Loucy (cell line): ENCODE measurements around the gene TRERF1.

Source experiments
- H2AFZ ChIP-seq: fragments of 200-600 bp; sonication (generic); 2 replicates; pipeline ENCODE4 v1.6.0; 2016; ENCODE audit warnings: antibody characterized with exemption, mild to moderate bottlenecking, low read length, moderate library complexity
- H3F3A ChIP-seq: fragments of 200-600 bp; 2 replicates; pipeline ENCODE4 v1.6.0; 2016; ENCODE audit warnings: antibody characterized with exemption, low read depth, mild to moderate bottlenecking
- H3K27me3 ChIP-seq: fragments of 200-600 bp; sonication (generic); 2 replicates; pipeline ENCODE4 v1.6.1; 2014; ENCODE audit warnings: low read length, mild to moderate bottlenecking; ENCODE audit not compliant: insufficient read depth, poor library complexity, severe bottlenecking
- H3K36me3 ChIP-seq: fragments of 200-600 bp; sonication (generic); 2 replicates; pipeline ENCODE4 v1.6.1; 2016; ENCODE audit warnings: low read length; ENCODE audit not compliant: insufficient read depth
- H3K4me1 ChIP-seq: fragments of 200-600 bp; sonication (generic); 2 replicates; pipeline ENCODE4 v1.5.1; 2014; ENCODE audit warnings: low read length, mild to moderate bottlenecking; ENCODE audit not compliant: insufficient read depth, poor library complexity, severe bottlenecking
- H3K4me2 ChIP-seq: fragments of 200-600 bp; sonication (generic); 2 replicates; pipeline ENCODE4 v1.6.0; 2014; ENCODE audit warnings: antibody characterized with exemption, low read length, low read depth, mild to moderate bottlenecking; ENCODE audit not compliant: poor library complexity, severe bottlenecking
- H3K4me3 ChIP-seq: fragments of 200-600 bp; sonication (generic); 2 replicates; pipeline ENCODE4 v1.5.1; 2014; ENCODE audit warnings: low read length, mild to moderate bottlenecking, mixed read lengths; ENCODE audit not compliant: poor library complexity, severe bottlenecking
- H3K79me2 ChIP-seq: fragments of 200-600 bp; sonication (generic); 2 replicates; pipeline ENCODE4 v1.6.1; 2014; ENCODE audit warnings: low read length; ENCODE audit not compliant: insufficient read depth
- H3K9ac ChIP-seq: fragments of 200-600 bp; sonication (generic); 2 replicates; pipeline ENCODE4 v1.6.0; 2014; ENCODE audit warnings: mild to moderate bottlenecking, low read depth, low read length, moderate library complexity; ENCODE audit not compliant: poor library complexity, severe bottlenecking
- H3K9me2 ChIP-seq: fragments of 200-600 bp; sonication (generic); replicated peaks from 2 replicates; pipeline ENCODE4 v1.6.1; 2016; ENCODE audit warnings: low read depth, low read length, mixed read lengths
- H3K9me3 ChIP-seq: fragments of 200-600 bp; sonication (generic); 2 replicates; pipeline ENCODE4 v1.6.1; 2014; ENCODE audit warnings: mild to moderate bottlenecking, antibody characterized with exemption, low read length, low read depth; ENCODE audit not compliant: insufficient read depth
- H4K20me1 ChIP-seq: fragments of 200-600 bp; sonication (generic); 2 replicates; pipeline ENCODE4 v1.6.0; 2014; ENCODE audit warnings: antibody characterized with exemption, low read length, mild to moderate bottlenecking; ENCODE audit not compliant: insufficient read depth, poor library complexity, severe bottlenecking
- EZH2phosphoT487 ChIP-seq: fragments of 200-600 bp; IDR thresholded peaks from 2 replicates; pipeline ENCODE4 v1.6.1; 2018; ENCODE audit warnings: antibody characterized with exemption, mild to moderate bottlenecking, moderate library complexity, borderline replicate concordance
- TF ChIP-seq, protein P1 (sequence below): fragments of 200-600 bp; sonication (generic); conservative IDR thresholded peaks from 2 replicates; pipeline ENCODE4 v1.5.1; 2014; ENCODE audit warnings: mild to moderate bottlenecking, antibody characterized with exemption, low read length

The TRERF1 gene

GRCh38 chr6:42201382-42201781 is 250.3 kb downstream of the TRERF1 start:
- Histone ChIP-seq H3K4me1 (no peaks in the 10 kb centered on the region), H3K9me2 (no peaks in the 10 kb centered on the region), H4K20me1 (no peaks in the 10 kb centered on the region), H3K79me2 (no peaks in the 10 kb centered on the region), H3K27me3 (no peaks in the 10 kb centered on the region), H3K4me3 (no peak overlapping the region), H3F3A (no peaks in the 10 kb centered on the region; the same call in 1 of the 2 replicates), H3K9ac (no peak overlapping the region), H3K9me3 (no peaks in the 10 kb centered on the region), H2AFZ (no peak overlapping the region), H3K4me2 (no peak overlapping the region), H3K36me3 (peaks cover 2% of the 10 kb centered on the region; the same call in 1 of the 2 replicates)
- TF ChIP-seq EZH2phosphoT487: no peak
- TF ChIP-seq, protein P1, sequence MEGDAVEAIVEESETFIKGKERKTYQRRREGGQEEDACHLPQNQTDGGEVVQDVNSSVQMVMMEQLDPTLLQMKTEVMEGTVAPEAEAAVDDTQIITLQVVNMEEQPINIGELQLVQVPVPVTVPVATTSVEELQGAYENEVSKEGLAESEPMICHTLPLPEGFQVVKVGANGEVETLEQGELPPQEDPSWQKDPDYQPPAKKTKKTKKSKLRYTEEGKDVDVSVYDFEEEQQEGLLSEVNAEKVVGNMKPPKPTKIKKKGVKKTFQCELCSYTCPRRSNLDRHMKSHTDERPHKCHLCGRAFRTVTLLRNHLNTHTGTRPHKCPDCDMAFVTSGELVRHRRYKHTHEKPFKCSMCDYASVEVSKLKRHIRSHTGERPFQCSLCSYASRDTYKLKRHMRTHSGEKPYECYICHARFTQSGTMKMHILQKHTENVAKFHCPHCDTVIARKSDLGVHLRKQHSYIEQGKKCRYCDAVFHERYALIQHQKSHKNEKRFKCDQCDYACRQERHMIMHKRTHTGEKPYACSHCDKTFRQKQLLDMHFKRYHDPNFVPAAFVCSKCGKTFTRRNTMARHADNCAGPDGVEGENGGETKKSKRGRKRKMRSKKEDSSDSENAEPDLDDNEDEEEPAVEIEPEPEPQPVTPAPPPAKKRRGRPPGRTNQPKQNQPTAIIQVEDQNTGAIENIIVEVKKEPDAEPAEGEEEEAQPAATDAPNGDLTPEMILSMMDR: no peak

GRCh38 chr6:42200035-42200434 is 251.7 kb downstream of the TRERF1 start:
- Histone ChIP-seq H3F3A (no peaks in the 10 kb centered on the region; the same call in 1 of the 2 replicates), H4K20me1 (no peaks in the 10 kb centered on the region), H3K4me3 (no peak overlapping the region), H3K4me2 (no peak overlapping the region), H3K9me3 (no peaks in the 10 kb centered on the region), H3K27me3 (no peaks in the 10 kb centered on the region), H3K36me3 (no peaks in the 10 kb centered on the region), H3K4me1 (no peaks in the 10 kb centered on the region), H3K9me2 (no peaks in the 10 kb centered on the region), H3K9ac (no peak overlapping the region), H3K79me2 (no peaks in the 10 kb centered on the region), H2AFZ (no peak overlapping the region)
- TF ChIP-seq, protein P1: no peak
- no peak for TF ChIP-seq EZH2phosphoT487

- Histone ChIP-seq H3K27me3 (no peaks in the 10 kb centered on the region), H2AFZ (no peak overlapping the region), H3K9me3 (no peaks in the 10 kb centered on the region), H3K9me2 (no peaks in the 10 kb centered on the region), H4K20me1 (no peaks in the 10 kb centered on the region), H3K4me3 (no peak overlapping the region), H3F3A (no peaks in the 10 kb centered on the region; the same call in 1 of the 2 replicates), H3K9ac (no peak overlapping the region), H3K4me2 (no peak overlapping the region), H3K36me3 (no peaks in the 10 kb centered on the region), H3K4me1 (no peaks in the 10 kb centered on the region), H3K79me2 (no peaks in the 10 kb centered on the region)
- TF ChIP-seq, protein P1: no peak
- TF ChIP-seq EZH2phosphoT487: no peak
These were observed 252.4 kb downstream of the TRERF1 start for GRCh38 chr6:42199106-42199981.
